Mesothelial cell of epicardium (in vitro differentiated cells): Measurements from ENCODE around the gene SNX12. TPM values are rescaled to one million over a fixed set of nuclear protein-coding genes. Genes with fewer than 3 reads are reported as not detected.

Source experiments
- DNase-seq, 2 experiments: peaks; one replicate each; pipeline ENCODE4 v3.0.0; 2021; ENCODE audit warnings: low spot score in 2 of 2; ENCODE audit not compliant: unreplicated experiment in 2 of 2
- H3K27ac Mint-ChIP-seq: 2 replicates; pipeline ENCODE4 v1.8.0; 2021; ENCODE audit warnings: mixed read lengths
- H3K27me3 Mint-ChIP-seq: 2 replicates; pipeline ENCODE4 v1.8.0; 2021; ENCODE audit warnings: low read depth, mixed read lengths
- H3K36me3 Mint-ChIP-seq: 2 replicates; pipeline ENCODE4 v1.8.0; 2021; ENCODE audit warnings: mixed read lengths
- H3K4me1 Mint-ChIP-seq: 2 replicates; pipeline ENCODE4 v1.8.0; 2021; ENCODE audit warnings: mixed read lengths
- H3K4me3 Mint-ChIP-seq: 2 replicates; pipeline ENCODE4 v1.8.0; 2021; ENCODE audit warnings: mild to moderate bottlenecking, moderate library complexity, mixed read lengths
- H3K9me3 Mint-ChIP-seq: 2 replicates; pipeline ENCODE4 v1.8.0; 2021; ENCODE audit warnings: mixed read lengths
- CTCF ChIP-seq: fragments of 200-600 bp; sonication (generic); IDR thresholded peaks from one replicate; pipeline ENCODE4 v1.5.0; 2021; ENCODE audit warnings: antibody characterized with exemption; ENCODE audit not compliant: unreplicated experiment
- total RNA-seq: library from RNA; stranded (reverse); gene quantifications from 3 replicates; pipeline ENCODE4 v1.2.1, GENCODE V29; 2021

The SNX12 gene
- total RNA-seq, 1 donor from 2014 or later = 62.5 TPM

GRCh38 chrX:71082822-71083221, 14.7 kb upstream of the SNX12 start:
- H3K27ac Mint-ChIP-seq = no peak overlapping the region
- H3K4me3 Mint-ChIP-seq = no peak overlapping the region
- no peaks in the 10 kb centered on the region for H3K36me3 Mint-ChIP-seq
- peaks cover 12% of the 10 kb centered on the region for H3K9me3 Mint-ChIP-seq
- no peak for TF ChIP-seq CTCF
- H3K27me3 Mint-ChIP-seq = no peaks in the 10 kb centered on the region
- no peak for DNase-seq
- H3K4me1 Mint-ChIP-seq = peaks cover 10% of the 10 kb centered on the region

- Mint-ChIP-seq H3K4me1 (peaks cover 10% of the 10 kb centered on the region), H3K27ac (peak overlapping the region; percentile 66), H3K27me3 (no peaks in the 10 kb centered on the region), H3K36me3 (no peaks in the 10 kb centered on the region), H3K9me3 (peaks cover 13% of the 10 kb centered on the region), H3K4me3 (no peak overlapping the region)
- DNase-seq = no peak
- TF ChIP-seq CTCF = no peak
Measured at GRCh38 chrX:71082124-71082647, 14.1 kb upstream of the SNX12 start.

GRCh38 chrX:71081330-71082123, 13.4 kb upstream of the SNX12 start:
- TF ChIP-seq CTCF = no peak
- Mint-ChIP-seq H3K4me3 (no peak overlapping the region), H3K4me1 (peaks cover 10% of the 10 kb centered on the region), H3K27me3 (no peaks in the 10 kb centered on the region), H3K36me3 (no peaks in the 10 kb centered on the region), H3K27ac (peak overlapping the region; percentile 66), H3K9me3 (peaks cover 17% of the 10 kb centered on the region)
- DNase-seq = no peak

GRCh38 chrX:71070531-71070930, 2.4 kb upstream of the SNX12 start:
- no peak for DNase-seq
- Mint-ChIP-seq H3K4me3 (no peak overlapping the region), H3K36me3 (peaks cover 2% of the 10 kb centered on the region), H3K9me3 (peaks cover 18% of the 10 kb centered on the region), H3K4me1 (peaks cover 18% of the 10 kb centered on the region), H3K27ac (peak overlapping the region; percentile 21), H3K27me3 (no peaks in the 10 kb centered on the region)
- TF ChIP-seq CTCF = no peak

GRCh38 chrX:71067712-71068043, 456 bp downstream of the SNX12 start:
- no peak for TF ChIP-seq CTCF
- no peak for DNase-seq
- H3K27me3 Mint-ChIP-seq = no peaks in the 10 kb centered on the region
- H3K9me3 Mint-ChIP-seq = peaks cover 19% of the 10 kb centered on the region
- peaks cover 18% of the 10 kb centered on the region for H3K4me1 Mint-ChIP-seq
- H3K36me3 Mint-ChIP-seq = peaks cover 5% of the 10 kb centered on the region
- H3K4me3 Mint-ChIP-seq = peak overlapping the region; percentile 83
- peak overlapping the region; percentile 90 for H3K27ac Mint-ChIP-seq
